Measurements from ENCODE around the gene ATP6V0A4.

- TF ChIP-seq CTCF (conservative IDR thresholded peaks at IDR 0.05) (no peak), EZH2 (IDR thresholded peaks at IDR 0.05; ENCODE audit: low read depth) (no peak)
Measured at GRCh38 chr7:138665669-138666140, 132.3 kb downstream of the ATP6V0A4 start.
